Activated CD4-positive, alpha-beta T cell treated with anti-CD3 and anti-CD28 coated beads, Interleukin-2, amount 50 U/mL, for 24 hours (primary cell): ENCODE data around the gene ZNF641.

Source experiments
- DNase-seq, 2 donors: peaks; one replicate each; pipeline ENCODE4 v3.0.0-alpha.2; 2020; ENCODE audit warnings: low read depth in 1 of 2, low spot score in 1 of 2

The ZNF641 gene

DNA sequence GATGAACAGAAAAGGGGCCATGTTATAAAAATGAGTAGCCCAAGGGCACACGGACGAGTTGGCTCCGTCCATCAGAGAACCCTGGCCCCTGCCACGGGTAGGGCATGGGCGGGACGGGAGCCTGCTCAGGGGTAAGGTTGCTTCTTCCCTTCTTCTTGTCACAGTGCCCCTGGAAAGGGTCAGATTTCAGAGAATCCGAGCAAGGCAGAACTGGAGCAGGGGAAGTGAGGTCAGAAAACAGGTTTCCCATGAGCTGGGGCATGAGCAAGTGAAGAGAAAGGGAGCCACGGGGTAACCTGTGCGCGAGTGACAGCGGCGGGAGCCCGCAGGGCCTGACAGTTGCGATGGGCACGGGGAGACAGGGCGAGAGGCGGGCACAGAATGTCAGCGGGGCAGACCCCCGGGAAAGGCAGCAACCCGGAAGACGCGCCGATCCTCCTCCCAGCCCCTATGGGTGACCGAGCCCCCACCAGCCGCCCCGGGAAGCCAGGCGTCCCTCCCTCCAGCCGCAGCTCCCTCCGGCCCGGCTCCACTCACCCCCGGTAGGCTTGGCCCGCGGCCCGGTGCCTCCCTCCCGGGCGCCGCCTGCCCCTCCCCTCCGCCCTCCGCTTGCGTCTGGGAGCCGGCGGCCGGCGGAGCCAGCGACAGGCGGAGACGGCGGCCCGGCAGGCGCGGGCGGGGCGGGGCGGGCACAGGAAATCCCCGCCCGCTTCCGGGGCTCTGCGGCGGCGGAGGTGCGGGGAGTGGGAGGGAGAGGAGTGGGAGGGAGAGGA is at the start of gene ZNF641:
Gene ZNF641 (minus strand): TSS at position 671 of the 773 bp plus-strand sequence. CDS start 2,829 bp downstream, outside the sequence.
- peak; percentile 47 to 56 for DNase-seq

- no peak for DNase-seq
Observed at GRCh38 chr12:48390026-48390425, 39.3 kb upstream of the ZNF641 start.

DNA sequence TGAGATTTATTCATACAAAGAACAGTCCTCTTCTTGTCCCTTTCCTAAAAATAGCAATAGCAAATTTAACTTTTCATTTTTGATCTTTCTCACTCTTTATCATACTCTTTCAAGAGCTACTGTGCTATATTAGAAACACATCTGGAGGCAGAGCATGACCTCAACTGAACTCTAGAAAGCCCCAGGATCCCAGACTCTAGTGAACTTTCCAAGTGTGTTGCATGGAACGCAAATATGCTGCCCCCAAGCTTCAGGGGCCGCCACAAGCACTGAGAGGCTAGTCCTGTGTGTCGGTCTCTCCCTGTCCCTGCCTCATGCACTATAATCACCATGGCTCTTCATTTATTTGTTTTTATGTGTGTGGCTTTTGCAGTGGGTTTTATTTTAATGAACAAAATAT is 38.7 kb upstream of the ZNF641 start:
- no peak for DNase-seq

- no peak for DNase-seq
Observed at GRCh38 chr12:48388938-48389337, 38.2 kb upstream of the ZNF641 start.

DNA sequence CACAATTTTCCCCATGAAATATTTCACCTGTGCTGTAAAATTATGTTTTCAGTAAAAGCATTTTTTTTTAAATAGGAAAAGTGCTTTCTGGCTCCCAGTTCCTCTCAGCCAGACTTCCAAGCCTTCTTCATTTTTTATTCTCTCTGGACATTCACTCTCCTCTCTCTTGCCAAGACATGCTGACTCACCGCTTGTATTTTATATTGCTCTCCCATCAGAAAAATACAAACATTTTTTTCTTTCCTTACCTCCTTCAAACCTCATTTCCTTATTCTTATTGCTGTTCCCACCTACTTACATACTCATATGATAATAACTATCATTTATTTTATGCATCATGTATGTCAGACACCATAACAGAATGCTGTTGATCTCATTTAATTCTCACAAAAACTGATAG is 37.7 kb upstream of the ZNF641 start:
- no peak for DNase-seq

GRCh38 chr12:48380596-48380995 is 29.9 kb upstream of the ZNF641 start:
- no peak for DNase-seq

DNA sequence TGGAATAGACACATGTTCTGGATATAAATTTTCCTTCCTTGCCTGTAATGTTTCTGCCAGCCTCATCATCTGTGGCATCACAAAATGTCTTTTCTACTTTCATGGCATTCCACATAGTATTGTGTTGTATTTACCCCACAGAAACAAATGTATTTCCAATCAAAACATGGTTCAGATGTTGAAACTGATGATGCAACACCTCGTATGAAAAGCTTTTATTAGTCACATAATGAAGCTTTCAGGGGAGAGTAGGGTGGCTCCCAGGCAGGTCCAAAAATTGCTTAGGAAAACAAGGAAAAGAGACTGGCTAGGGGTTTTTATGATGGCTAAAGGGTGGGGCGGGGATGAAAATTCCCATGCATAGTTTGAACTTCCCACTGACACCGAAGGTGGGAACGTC is 29.1 kb upstream of the ZNF641 start:
- no peak for DNase-seq

DNA sequence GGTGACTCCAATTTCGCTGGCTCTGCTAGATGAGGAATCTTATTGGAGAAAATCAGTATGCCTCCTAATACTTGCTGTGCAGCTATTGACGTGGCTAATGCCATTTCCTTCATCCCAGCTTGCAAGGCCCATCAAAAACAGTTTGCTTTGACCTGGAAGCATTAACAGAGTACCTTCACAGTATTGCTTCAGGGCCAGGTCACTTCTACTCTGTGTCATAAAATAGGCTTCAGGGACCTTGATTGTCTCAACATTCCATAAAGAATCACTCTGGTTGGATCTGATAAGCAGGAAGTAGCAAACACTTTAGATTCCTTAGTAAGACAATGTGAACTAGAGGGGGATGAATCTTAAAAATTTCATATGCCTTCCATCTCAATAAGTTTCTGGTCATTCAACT is 26.9 kb upstream of the ZNF641 start:
- DNase-seq: no peak

- no peak for DNase-seq
Observed at GRCh38 chr12:48374164-48374563, 23.4 kb upstream of the ZNF641 start.

- no peak for DNase-seq
Observed at GRCh38 chr12:48366131-48366530, 15.4 kb upstream of the ZNF641 start.

DNA sequence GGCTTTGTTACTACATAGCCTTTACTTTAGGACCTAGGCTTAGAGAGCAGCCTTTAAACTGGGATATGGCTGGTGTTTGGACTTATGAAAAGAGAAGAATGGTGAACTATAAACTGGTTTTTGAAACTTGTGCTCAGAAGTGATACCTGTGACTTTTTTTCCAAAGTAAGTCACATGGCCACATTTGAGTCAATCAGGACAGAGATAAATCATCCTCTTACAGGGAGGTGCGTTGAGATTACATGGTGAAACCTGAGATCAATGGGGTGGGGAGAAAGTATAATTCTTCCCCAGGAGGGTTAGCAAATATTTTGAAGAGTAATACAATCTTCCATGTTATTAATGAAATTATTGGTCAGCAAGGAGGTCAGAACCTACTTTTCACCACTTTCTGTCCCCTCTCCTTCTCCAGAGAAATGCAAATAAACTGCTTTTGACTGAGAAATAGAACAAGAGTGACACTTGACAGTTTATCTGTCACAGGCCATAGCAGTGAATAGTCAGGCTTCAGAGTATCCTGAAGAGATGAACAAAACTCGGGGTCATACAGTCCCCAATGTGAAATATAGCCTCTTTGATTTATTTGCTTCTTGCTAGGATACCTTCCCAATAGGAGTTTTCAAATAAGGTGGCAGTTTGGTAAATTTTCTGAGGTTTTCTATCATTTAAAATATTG is 11.1 kb upstream of the ZNF641 start:
- DNase-seq: no peak

DNA sequence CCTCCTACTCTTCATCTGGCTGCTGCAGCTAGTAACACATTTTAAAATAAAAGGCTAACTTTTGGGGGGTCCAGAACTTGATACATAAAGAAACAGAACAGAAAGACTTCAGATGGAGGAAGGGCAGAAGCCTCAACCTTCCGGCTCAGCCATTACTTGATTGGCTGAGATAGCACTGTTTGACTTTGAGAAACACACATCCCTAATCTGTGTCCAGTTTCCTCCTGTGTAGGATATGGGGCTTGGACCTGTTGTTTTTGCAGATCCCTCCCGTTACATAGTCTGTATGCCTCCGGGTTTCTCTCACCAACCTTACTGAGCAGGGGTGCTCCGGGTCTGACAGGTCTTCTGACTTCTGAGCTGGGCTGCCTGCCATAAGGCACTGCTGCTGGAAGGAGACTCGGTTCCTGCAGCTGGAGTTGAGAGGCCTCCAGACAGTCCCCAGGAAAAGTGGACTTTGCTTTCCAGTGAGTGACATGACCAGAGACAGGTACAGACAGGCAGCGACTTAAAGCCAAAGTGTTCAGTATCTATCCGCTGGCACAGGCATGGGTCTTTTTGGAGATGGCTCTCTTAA is 8.3 kb upstream of the ZNF641 start:
- no peak for DNase-seq

GRCh38 chr12:48356041-48356768 is 5.5 kb upstream of the ZNF641 start:
- no peak for DNase-seq

DNA sequence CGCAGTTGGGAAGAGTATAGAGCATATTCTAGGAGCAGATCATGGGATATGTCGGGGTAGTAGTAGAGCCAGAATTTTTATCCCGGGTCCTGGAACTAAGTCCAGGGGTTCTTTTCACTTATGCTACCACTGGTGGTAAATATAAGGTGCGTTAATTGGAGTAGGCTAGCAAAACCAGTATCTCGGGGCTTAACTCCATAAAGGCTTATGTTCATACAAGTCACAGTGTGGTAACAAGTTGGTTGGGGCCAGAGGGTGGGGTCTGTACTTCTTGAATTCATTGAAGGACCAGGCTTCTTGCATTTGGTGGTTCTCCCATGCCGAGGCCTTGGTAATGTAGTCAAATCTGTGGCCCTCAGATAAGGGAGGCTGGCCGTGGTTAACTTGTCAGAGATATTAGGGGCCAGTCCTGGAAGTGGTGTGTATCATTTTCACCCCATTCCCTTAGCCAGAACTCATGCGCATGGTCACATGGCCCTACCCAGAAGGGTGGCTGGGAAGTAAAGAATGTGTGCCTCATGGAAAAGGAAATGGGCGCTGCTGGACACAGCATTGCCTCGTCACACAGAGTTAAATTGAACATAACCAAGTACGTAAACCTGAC is 1.5 kb upstream of the ZNF641 start:
- DNase-seq: no peak

GRCh38 chr12:48351022-48351708 is 446 bp upstream of the ZNF641 start:
- DNase-seq: peak in 1 of 2 donors; percentile 12

DNA sequence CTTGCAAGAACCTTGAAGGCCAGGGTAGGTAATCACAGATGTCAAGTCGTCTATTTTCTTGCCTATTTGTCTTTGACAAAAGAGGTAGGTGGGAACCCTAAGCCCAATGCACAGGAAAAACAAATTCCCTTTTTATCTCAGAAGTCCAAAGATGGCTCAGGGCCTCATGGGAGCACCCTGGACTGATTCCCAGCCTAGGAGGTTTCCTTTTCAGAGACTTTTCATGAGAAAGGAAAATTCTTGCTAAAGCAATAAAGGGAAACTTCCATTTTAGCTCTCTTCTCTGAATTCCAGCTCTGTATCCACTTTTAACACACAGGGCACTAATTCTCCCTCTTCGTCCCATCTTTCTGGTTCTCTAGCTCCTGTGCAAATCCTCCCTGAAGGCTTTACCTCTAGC is 1.2 kb downstream of the ZNF641 start:
- no peak for DNase-seq

DNA sequence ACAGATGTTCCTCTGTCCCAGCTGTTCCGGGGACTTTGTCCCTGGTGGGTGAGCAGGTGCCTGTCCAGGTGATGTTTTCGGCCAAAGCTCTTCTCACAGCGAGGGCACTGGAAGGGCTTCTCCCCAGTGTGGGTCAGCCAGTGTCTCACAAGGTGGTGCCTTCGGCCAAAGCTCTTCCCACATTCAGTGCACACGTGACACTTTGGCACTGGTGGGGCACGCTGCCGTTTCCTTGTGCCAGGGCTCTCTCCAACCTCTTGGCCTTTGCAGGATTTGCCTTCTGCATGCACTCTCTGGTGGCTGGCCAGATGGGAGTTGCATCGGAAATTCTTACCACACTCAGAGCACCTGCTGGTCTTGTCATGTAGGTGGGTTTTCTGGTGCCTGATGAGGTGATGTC is 7.7 kb downstream of the ZNF641 start:
- no peak for DNase-seq

DNA sequence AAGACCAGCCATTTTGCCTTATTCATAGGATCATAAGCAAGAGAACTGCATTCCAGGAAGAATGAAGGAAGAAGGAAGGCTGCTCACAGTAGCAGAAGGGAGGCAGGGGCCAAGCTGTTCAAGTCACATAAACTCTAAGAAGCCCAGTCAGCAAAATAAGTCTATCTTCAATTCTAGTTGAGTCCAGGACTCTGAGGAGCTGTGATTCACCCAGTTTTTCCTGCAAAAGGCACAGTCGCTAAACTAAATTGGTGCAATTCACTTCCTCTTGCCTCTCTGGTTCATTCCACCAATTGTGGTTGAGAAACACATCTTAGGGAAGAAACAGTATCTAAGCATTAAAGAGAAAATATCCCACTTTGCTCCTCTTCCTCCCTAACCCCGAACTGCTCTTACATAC is 9.8 kb downstream of the ZNF641 start:
- no peak for DNase-seq

DNA sequence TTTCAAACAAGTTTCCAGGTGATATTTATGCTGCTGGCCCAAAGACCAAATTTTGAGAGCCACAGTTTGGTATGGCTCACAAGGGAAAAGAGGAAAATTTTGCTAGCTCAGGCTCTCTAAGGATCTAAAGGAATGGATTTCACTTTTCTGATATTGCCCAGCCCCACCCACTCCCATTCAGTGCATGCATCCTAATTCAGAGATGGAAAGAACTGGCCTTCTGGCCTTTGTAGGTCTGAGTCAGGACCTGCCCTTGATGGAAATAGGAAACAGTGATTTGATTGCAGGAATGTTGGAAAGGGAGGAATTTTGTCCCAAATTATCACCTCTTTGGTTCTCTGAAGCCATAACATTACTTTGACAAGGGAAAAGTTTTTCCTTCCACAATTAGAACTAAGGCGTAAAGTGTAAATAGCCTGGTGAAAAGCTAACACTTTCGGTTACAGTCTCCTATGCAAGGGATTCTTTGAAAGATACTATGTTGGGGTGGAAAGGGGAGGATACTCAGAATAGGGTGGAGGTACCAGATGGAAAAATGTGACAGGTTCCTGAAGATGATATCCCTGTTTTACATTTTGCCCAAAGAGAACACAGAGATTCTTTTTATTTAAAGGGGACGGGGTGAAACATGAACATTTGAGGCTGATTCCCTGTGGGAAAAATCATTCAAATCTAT is 11.1 kb downstream of the ZNF641 start:
- no peak for DNase-seq

GRCh38 chr12:48336564-48336963 is 14.2 kb downstream of the ZNF641 start:
- DNase-seq: no peak
